GM21528 (cell line): ENCODE results near the gene NHSL2.

Source experiments
- ATAC-seq: cut with Tn5 transposase; IDR thresholded peaks from one replicate; pipeline ENCODE4 v1.9.1; 2021; ENCODE audit warnings: mild to moderate bottlenecking, moderate library complexity; ENCODE audit not compliant: unreplicated experiment, low FRiP score

Gene NHSL2

DNA sequence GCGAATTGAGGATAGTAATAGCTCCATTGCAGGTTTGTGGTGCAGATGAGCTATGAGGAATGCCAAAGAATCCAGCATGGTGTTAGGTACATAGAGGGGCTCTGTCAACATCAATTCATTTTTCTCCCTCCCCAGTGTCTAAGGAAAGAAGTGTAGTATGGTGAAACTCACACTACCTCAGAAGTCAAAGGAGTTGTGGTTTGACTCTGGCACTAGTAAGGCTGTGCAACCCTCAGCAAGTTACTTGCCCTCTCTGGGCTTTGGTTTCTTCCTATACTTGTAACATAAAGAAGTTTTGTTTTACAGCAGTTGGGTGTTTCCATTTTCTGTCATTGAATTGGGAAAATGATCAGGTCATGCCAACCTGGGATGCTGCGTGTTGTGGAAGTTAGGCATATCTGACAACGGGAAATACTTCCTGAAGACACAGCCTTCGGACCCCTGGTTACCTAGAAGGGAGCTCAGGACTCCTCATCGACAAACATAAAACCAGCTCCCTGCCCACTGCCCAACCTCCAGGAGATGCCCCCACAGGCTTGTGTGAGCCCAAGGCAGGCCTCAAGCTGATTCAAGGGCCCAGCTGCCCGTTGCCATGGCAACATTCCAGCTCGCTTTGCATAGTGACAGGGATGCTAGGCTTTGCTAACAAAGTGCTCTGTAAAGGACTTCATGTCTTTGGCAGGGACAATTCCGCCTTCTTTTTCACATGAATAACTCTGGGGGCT lies 149.7 kb downstream of the NHSL2 start:
- ATAC-seq, result no peak

DNA sequence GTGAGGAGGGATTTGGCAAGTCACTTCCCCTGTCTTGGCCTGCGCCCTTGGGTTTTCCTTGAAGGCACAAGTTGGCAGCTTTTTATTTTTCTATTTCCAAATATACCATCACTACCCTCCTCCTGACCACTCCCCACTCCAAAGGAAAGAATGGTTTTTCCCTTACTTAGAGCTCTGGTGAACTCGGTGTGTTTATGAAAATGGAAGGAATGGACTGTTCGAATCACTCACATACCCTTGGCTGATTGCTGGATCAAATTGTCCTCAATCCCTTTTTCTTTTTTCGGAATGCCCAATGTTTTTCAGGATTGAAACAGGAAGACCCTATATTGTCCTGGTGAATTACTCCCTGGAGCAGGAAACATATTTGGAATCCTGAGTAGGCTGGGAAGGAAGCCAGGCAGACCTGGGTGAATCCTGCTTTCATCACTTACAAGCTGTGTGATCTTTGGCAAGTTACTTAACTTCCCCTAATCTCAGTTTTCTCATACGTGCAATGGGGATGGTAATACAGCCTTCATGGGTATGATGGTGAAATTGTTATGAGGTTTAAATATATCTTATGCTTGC lies 150.4 kb downstream of the NHSL2 start:
- no peak for ATAC-seq

DNA sequence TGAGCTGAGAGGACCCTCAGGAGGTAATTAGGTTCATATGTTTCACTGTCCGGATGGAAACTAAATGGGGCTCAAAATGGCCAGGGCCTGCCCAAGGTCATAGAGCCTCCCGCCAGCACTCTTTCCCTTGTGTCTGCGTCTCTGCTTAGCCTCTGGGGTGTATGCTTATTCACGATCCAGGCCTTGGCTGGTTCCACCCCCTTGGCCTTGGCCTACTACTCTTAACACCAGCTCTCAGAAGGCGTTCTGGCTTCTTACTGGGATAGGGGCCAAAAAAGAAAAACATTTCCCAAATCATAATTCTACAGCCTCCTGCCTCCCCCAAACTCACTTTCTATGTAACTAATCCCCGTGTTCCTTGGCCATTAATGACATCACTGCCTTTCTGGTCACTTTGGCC lies 152.3 kb downstream of the NHSL2 start:
- no peak for ATAC-seq

DNA sequence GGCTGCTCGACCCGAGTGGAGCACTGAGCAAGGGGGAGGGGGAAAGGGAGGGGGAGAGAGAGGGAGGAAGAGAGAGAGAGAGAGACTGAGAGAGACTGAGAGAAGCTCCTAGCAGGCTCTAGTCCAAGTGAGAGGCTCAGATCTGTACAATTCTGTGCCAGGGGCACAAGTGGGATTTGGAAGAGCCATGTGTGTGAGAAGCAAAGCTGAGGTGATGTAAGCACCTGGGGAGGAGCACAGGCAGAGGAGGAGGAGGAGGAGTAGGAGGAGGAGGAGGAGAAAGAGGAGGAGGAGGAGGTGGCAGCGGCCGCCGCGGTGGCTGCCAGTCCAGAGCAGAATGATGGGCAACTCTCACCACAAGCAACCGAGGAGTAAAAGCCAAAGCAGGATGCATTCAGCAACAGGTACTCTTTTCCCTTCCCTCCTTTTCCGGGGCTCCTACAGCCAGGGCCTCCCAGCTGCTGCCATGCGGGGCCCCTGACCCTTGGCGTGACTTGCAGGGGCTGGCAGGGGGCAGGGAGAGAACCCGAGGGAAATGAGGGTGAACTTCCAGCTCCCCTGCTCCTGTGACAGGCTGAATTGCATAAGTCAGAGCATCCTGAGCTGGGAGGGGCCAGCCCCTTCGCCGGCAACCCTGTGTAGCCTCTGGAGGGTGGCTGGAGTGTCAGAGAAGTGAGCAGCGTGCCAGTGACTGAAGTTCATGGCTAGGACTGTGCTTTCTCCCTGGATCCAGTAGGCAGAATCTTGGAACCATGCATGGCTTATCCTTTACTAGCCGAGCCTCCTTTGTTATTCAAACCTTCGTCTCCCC lies 158.9 kb downstream of the NHSL2 start:
- ATAC-seq, result no peak

DNA sequence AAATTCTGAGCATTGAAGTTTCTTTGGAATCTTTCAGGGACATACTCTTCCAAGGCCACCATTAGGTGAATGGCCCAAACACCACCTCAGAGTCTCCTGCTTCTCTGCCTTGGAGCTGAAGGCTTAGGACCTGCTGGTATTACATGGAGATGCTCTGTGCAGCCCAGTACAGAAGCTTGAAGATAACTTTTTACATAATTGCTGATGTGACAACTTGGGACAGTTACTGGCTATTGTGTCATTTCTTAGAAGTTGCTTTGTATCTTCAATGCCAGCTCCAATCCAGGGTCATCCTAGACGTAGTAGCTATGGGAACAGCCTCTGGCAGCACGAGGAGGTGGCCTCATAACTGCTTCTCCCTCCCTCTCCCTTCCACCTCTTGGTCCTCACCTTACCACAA lies 160.6 kb downstream of the NHSL2 start:
- no peak for ATAC-seq

DNA sequence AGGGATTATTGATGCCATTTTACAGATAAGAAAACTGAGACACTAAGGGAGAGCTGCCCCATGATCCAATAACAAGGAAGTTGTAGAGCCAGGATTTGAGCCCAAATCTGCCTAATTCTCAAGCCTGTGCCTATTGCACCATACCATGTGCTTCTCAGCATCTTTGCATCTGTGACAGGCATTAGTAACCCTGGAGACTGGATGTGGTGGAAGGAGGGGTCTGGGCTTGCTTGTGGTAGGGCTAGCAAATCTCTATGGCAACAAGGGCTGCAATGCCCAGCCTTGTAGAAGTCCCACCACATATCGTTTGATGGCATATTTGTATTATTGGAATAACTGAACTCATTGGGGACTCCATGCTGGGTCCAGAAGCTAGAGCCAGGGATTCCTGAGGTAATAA lies 163.0 kb downstream of the NHSL2 start:
- no peak for ATAC-seq

DNA sequence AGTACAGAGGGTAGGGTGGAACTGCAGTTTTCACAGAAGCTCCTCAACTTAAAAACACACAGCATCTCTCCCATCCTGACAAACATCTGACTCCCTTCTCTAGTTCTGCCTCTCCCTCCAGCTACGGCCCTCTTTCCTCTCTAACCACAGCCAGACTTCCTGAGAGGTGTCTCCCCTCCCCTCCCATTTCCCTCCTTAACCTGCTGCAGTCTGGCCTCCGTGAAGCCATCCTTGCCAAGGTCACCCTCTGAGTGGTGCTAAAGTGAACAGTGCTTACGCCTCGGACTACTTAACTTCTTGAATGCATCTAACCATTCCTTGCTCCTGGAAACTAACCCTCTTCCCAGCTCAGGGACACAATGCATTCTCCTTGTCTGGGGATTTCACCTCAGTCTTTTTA lies 167.8 kb downstream of the NHSL2 start:
- no peak for ATAC-seq

DNA sequence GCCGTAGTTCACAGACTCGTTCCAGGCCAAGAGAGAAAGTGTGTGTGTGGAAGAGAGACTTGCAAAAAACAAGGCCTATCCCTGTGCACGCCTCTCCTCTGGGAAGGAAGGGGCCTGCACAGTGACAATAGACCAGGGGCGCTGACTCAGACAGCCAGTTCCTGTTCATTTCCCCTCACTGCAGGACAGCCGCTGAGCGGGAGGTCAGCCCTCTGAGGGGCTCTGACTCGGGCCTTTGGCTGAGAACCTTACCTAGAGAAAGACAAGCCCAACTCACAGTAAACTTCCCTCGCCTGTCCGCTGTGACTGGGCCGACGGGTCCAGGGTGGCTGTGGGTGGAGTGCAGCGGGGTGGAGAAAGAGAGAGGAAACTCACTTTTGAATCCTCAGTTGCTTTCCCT lies 169.0 kb downstream of the NHSL2 start:
- no peak for ATAC-seq

DNA sequence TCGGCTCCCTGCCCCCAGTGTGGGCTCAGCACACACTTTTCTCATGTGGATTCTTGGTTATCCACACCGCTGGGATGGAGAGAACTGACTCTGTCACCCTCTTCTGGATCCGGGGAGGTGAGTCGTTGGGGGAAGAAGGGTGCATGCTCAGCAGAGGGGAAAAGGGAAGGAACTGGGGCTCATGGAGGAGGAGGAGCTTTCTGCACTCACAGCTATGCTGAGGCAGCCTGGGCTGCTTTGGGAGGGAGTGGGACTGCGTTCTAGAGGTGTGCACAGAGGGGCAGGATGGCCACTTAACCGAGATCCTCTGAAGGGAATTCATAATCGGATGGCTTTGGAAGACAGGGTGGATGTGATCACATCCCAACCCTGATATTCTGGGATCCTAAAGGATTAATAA lies 169.5 kb downstream of the NHSL2 start:
- ATAC-seq, result no peak

DNA sequence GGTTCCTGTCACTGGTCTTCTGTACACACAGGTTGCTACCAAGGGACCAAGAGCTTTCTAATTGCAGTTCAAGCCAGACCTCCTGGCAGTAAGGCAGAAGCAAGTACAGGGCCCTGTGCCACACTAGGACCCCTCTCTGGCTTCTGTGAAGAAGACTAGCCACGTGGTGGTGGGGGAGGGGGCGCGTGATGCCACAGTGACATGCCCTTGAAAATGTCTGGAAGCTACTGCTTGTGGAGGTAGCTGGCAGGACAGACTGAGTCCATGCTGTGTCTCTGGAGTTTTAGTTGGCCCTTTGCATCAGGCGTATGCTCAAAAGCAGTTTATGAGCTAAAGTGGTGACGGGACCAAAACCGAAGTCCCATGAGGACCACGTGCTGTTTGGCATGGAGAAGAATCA lies 170.2 kb downstream of the NHSL2 start:
- ATAC-seq, result no peak

DNA sequence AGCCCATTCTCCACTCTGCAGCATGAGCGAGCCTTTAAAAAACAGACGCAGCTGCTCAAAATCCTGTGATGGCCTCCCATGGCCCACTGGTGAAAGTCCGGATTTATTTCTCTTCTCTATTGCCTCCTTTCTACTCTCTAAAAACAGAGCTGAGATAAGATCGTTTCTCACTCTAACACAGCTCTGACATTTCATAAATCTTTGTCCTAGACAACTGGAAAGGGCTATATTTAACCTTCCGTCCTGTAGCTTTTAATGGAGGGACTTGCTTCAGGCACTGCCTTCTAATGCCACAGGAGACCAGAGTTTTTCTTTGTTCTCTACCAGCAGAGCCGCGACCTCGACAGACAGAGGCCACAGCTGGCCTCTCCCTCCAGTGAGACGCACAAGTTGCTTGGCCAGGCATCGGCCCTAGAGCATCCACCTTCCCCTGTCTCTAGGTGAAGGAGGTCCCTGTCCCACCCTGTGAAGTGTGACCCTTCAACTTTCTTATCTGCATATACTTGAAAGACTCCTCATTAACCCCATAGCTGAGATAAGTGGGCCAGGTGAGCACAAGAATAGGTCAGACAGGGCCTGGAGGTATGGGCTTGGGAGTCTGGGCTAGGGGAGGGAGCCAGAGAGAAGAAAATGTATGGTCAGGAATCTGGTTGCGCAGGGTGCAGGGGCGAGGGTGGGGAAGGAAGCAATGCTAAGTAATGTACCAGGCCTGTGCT lies 171.1 kb downstream of the NHSL2 start:
- no peak for ATAC-seq

DNA sequence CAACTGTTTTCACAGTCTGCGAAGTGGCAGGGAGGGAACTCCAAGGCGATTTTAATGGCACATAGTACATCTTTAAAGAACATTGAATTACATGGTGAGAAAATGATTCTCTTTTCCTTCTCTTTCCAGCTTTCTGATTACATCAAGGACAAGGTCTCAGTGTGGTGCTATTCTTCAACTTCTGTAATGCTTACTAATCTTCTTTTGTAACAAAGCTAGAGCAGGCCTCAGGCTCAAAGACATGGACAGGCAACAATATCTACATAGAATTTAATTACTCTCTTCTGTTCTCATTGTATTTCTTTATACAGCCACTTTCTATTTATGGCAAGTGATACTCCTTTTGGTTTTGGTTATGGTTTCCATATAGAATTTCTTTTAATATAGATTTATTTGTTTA lies 172.6 kb downstream of the NHSL2 start:
- no peak for ATAC-seq

DNA sequence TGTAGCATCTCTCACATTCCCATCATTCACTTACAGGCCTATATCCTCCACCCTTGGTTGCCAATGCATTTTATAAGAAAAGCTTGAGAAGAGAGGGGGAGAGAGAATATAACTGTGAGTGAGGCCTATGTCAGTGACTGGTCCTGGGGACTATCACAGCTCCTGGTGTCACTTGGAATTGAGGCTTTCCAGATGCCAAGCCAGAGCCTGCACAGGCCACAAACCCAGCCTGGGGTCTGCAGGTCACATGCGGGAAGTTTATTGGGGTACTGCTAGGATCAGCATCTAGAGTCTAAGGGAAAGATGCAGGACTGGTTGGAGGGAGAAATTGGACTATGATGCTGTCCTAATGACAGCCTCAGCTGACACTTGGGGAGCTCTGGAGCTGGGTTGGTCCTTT lies 173.5 kb downstream of the NHSL2 start:
- ATAC-seq, result no peak

DNA sequence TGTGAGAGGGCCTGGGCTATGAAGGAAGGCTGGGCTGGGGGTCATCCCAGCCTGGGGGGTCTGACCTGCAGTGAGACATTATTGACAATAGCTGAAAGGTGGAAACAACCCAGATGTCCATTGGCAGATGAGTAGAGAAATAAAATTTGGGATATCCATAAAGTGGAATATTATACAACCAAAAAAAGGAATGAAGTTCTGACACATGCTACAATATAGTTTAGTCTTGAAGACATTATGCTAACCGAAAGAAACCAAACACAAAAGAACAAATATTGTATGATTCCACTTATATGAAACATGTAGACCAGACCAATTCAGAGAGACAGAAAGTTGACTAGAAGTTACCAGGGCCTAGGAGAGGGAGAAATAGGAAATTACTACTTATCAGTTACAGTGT lies 176.3 kb downstream of the NHSL2 start:
- ATAC-seq, result no peak

DNA sequence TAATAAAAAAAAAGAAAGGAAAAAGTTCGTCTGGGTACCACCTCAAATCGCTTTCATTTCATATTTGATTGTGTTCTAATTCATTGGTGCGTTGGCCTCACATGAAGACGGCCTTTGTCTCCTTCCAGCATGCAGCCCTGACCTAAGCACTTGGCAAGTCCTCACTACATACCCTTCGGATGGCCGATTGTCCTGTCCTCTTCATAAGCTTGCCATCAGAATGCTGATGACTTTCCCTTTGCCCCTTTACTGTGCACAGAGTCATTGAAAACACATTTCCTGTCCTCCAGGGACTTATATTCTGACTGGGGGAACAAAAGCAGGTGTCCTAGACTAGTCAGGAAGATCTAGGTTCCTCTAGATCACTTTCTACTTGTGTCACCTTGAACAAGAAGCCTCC lies 178.1 kb downstream of the NHSL2 start:
- no peak for ATAC-seq

DNA sequence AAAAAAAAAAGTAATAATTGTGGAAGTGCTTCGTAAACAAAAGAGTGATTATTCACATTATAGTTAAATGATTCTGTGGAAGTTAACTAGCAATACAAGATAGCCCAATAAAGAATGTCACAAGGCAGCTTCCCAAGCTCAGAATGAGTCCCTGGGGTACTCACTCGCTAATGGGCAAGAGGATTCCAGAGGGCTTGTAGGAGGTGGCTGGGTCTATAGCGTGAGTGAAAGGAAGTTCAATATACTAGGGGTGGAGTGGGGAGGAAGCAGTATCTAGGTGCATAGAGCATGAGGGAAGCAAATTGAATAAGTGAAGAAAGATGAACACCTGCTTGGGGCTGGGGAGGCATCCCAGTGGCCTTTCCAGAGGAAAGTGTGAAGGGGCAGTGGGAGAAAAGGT lies 178.6 kb downstream of the NHSL2 start:
- ATAC-seq, result no peak

DNA sequence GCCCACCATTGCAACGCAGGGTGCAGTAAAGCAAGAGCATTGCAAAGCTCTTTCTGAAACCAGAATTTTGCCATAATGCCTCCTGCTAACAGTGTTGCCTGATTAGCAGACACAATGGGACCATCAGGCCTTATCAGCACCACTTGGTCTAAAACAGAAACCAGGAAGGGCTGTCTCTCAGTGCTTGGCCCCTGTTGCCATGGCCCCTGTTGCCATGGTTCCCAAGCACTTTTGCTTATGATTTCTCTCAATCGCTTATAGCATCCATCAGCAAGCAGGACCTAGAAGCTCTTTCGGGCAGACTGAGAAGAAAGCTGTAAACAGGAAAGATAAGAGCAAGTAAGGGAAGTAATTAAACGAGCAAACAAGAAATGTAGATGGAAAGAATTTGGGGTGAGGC lies 184.2 kb downstream of the NHSL2 start:
- ATAC-seq, result peak; percentile 71

DNA sequence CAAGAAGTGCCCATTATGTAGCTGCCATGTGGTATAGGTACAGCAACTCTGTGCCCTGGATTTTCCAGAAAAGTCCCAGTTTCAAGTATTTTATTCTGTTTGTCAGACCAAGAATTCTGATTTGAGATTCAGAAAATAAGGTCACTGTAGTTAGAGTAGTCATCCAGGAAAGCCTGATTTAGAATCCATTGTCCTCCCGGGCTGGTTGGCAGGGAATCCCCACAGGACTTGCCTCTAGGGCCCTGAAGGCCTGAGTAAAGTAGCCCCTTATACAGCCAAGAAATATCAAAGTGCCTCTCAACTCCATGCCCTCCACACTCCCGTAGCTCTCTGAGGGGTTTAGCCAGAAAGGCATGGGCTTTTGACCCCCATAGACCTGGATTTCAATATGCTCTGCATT lies 184.7 kb downstream of the NHSL2 start:
- no peak for ATAC-seq

DNA sequence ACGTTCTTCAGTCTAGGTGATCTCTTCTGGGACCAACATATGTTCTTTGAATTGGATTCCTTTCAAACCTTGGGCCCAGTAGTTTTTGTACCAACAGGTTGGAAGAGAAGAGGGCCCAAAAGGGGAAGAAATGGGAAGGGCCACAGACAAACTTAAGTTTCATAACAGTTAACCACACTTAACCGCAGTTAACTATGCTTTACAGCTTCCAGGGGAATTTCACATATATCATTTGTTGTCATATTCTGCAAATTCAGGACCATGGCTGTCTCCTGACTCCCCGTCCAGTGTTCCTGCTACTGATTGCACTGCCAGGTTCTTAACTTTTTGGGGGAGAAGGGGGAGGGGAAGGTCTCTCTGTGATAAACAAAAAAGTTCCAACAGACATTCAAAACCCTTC lies 186.5 kb downstream of the NHSL2 start:
- no peak for ATAC-seq

DNA sequence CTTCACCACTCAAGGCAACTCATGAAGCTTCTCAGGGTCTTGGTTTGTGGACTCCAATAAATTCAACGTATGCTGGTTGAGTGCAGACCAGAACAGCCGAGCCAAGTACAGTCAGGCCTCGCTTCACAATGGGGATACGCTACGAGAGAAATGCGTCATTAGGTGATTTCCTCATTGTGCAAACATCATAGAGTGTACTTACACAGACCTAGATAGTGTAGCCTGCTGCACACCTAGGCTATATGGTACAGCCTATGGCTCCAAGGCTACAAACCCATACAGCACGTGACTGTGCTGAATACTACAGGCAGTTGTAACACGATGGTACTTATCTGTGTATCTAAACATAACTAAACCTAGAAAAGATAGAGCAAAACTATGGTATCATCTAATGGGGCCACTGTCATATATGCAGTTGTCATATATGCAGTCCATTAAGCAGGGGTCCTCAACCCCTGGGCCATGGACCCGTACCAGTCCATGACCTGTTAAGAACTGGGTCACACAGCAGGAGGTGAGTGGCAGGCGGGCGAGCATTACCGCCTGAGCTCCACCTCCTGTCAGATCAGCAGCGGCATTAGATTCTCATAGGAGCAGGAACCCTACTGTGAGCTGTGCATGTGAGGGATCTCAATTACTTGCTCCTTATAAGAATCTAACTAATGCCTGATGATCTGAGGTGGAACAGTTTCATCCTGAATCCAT lies 189.6 kb downstream of the NHSL2 start:
- no peak for ATAC-seq
